GM18907 (cell line): ENCODE measurements around the gene KIF3C.
"Not testable (repeated sequence)": the region's sequence is repeated elsewhere in the genome, so short reads cannot be mapped to it uniquely, and the experiment has no call there.

Experiments
- ATAC-seq: cut with Tn5 transposase; IDR thresholded peaks from one replicate; pipeline ENCODE4 v1.9.1; 2021; ENCODE audit warnings: mild to moderate bottlenecking, moderate library complexity; ENCODE audit not compliant: unreplicated experiment

The KIF3C gene

DNA sequence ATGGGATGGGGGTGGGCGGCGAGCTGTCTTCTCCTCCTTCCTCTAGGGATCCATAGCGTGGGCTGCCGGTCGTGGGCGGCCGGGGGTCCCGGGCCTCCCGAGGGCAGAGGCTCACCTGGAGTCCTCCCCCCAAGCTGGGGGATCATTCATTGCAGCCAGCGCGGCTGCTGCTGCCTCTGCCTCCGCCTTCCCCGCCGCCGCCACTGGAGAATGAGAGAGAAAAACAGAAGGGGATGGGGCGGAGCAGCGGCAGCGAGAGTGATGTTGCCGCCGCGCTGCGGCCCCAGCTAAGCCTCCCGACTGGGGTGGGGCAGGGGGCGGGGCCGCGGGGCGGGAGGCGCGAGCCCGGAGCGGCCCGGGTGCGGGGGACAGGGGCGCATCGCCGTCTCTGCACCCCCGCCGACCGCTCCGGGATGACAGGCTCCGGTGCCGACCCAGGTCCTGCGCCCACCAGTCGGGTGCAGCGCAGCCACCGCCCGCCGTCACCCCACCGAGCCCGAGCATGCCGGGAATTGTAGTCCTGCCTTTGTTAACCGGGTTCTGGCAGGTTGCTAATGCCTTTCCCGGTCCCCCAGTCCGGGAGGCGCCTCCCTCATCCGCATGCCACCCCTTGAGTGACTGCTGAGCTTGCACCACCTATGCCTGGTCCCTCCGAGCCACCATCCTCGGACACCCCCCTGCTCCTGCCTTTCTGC is at the start of gene KIF3C:
Gene KIF3C (minus strand): TSS at position 225 of the 695 bp plus-strand sequence. CDS start 580 bp downstream, outside the sequence.
- peak; percentile 72 for ATAC-seq

GRCh38 chr2:26028083-26028482 is 45.8 kb upstream of the KIF3C start:
- not testable (repeated sequence) for ATAC-seq

DNA sequence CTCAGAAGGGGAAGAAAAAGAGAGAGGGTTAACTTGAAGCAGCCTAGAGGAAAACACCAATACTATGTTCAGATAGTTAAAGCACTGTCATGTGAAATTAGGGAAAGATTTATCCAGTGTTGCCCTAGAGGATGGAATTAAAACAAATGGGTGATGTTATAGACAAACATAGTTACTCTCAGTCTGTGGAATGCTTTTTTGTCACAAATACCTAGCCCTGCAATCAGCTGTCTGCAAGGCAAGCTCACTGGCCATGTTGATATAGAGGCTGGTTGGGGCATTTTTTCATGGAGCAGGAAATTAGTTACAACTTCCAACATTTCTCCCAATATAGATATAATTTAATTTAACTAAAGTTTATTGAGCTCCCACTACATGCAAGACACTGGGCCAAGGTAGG is 43.2 kb upstream of the KIF3C start:
- no peak for ATAC-seq

GRCh38 chr2:26024260-26024659 is 42.0 kb upstream of the KIF3C start:
- no peak for ATAC-seq

DNA sequence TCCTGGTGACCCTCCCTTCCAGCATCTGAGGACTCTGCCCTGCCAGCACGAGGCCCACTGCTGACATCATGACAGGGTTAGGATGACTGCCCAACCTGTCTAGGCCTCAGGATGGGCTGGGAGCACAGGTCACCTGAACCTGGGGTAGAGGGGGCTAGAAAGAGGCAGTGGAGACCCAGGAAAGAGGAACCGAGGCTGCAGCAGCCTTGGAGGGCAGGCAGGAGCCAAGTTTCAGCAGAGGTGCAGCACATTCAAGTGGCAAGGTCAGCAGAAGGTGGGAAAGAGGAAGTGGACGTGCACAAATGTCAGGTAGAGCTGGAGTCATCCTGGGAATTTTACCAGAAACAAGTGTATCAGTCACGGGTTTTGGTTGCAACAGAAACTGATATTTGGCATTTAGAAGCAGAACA is 37.9 kb upstream of the KIF3C start:
- ATAC-seq: no peak

GRCh38 chr2:26018184-26019055 is 36.1 kb upstream of the KIF3C start:
- no peak for ATAC-seq

DNA sequence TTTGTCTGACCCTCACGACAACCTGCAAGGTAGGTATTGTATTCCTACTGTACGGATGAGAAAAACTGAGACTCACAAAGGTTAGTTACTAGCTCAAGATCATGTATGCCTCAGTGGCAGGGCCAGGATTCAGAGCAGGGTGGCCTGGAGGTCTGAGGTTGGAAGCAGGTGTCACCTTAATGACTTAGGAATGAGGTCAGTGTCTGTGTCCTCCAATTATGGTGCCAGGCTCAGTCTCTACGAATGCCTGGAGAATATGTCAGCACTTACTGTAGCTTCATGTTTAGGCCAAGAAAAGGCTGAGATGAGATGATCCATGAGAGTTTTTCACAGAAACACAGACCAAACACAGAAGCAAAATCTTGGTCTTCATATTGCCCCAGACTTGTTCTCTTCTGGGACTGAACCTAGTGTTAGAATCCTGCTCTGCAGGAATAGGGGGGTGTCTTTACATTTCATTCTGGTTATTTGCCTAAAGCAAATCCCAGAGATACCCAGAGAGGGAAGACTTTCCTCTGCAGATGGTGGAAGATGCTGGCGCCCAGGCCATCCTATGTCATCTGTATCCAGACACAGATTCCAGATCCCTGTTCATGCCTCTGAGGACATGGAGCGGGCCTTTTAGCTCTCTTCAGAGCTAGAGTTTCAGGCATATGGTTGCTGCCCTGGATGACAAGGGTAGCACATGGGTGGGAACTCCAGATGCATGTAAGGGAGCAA is 35.3 kb upstream of the KIF3C start:
- ATAC-seq: no peak

DNA sequence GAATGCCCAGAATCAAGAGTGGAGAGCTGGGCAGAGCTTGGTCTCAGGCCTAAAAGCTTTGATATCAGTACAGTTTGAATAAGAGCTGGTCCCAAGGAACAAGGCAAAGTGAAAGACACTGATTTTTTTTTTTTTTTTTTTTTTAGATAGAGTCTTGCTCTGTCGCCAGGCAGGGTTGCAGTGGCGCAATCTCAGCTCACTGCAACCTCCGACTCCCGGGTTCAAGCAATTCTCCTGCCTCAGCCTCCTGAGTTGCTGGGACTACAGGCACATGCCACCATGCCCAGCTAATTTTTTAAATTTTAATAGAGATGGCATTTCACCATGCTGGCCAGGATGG is 34.4 kb upstream of the KIF3C start:
- not testable (repeated sequence) for ATAC-seq

DNA sequence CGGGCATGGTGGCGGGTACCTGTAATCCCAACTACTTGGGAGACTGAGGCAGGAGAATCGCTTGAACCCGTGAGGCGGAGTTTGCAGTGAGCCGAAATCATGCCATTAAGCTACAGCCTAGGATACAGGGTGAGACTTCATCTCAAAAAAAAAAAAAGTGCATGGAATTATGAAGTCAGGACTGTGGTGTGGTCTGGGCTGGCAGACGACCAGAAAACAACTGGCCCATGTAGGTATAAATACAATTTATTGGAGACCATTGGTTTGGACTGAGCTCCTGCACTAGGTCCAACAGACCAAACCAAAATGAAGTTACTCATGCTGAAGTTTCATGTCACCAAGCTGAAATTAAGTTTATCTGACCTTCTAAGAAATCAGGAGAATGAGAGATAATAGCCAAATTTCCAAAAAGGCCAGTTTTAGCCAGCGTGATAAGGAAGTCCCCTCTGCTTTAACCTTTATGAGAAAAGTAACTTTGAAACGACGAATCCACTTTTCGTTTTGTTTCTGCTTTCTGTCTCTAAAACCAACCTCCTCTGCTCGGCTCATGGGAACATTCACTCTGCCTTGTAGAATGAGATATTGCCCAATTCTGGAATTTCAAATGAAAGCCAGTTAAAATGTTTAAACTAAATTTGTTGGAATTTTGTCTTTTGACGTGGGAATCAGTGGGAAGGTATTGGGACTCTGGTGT is 33.9 kb upstream of the KIF3C start:
- no peak for ATAC-seq

GRCh38 chr2:26013668-26014067 is 31.4 kb upstream of the KIF3C start:
- ATAC-seq: no peak

- ATAC-seq: no peak
These were observed 29.9 kb upstream of the KIF3C start for GRCh38 chr2:26011990-26012856.

- ATAC-seq: no peak
These were observed 29.3 kb upstream of the KIF3C start for GRCh38 chr2:26011609-26011989.

DNA sequence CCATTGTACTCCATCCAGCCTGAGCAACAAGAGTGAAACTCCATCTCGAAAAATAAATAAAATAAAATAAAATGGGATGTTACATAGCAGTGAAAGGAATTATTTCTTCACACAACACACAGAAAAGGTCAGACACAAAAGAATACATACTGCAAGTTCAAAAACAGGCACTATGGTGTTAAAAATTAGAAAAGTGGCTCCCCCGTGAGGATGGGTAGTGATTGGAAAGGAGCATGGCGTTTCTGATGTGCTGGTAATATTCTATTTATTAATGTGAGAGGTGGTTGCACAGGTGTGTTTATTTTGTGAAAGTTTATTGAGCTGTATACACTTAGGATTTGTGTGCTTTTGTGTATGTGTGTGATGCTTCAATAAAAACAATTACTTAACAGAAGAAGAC is 28.6 kb upstream of the KIF3C start:
- no peak for ATAC-seq

DNA sequence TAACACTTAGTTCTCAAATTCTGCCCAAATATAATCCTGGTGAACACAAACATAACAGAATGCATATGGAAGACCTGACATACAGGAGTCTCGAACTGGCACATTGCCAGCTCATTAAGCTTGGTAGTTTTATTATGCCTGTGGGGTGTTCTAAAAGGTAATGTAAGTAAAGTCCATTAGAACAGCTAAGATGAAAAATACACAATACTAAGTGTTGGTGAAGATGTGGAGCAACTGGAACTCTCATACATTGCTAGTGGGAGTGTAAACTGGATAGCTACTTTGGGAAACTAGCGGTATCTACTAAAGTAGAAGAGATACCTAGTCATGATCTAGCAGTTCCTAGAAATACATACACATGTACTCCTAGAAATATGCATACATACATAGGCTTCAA is 27.3 kb upstream of the KIF3C start:
- no peak for ATAC-seq

DNA sequence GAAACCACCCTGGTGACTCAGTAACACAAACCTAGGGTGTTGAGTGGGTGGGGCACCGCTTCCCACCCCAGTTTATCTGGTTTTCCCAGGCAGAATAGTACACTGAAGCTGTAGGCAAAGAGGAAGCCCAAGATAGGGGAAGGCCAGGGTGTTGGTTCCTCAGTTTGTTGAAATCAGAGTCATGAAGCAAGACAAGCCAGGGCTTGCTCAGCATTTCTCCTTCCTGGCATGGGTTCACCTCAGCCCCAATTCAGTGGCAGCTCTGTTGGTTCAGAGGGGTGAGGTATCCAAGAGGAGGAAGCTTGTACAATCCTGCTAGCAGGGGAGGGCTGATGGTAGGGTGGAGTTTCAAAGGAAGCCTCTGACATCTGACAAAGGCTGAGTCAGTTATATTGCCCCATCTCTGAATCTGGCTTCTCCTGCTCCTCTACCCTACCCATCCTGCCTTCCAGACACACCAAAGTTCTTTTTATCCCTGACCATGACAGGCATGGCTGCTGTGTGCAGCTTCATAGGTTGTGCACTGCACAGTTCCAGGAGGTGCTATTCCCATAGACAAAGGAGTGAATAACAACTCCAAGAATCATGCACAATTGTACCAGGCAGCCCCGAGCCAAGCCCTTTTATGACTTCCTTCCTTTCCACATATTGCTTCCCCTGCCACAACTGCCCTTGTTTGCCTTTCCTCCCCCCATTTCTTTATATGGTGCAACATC is 26.7 kb upstream of the KIF3C start:
- ATAC-seq: no peak

DNA sequence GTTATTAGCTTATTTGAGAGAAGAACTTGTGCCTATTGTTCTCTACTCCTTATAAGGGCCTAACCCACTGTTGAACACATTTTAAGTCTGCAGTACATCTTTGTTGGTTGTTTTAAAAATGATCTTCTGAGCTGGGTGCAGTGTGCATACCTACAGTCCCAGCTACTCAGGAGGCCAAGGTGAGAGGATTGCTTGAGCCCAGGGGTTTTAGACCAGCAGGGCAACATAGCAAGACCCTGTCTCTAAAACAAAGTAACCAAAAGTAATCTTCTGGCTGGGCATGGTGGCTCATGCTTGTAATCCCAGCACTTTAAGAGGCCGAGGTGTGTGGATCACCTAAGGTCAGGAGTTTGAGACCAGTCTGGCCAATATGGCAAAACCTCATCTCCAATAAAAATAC is 25.8 kb upstream of the KIF3C start:
- ATAC-seq: no peak

- ATAC-seq: no peak
These were observed 20.5 kb upstream of the KIF3C start for GRCh38 chr2:26002632-26003310.

DNA sequence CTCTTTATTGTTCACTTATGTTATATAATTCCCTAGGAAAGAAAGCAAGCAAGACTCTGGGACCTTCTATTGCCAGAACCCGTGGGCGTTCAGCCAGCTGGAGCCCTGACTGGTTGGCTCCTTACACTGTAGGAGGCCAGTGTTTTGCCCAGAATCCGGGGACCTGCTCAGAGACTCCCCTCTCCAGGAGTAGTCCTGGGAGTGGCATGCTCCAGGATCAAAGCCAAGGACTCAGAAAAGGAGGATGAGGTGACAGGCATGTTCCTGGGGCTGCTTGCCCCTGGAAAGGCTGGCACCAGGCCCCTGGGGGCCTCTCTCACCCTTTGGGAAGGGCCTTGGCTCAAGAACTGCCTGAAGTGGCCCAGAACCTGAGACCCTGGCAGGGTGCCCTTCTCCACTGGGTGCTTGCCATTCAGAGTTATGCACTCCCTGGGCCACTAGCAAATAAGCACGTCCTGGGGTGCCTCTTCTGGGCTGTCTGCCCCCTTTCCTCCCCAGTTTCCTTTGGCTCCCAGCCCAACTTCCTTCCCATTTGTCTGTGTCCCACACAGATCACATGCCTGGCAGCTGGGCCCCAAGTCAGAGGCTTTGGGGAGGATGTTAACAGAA is 19.6 kb upstream of the KIF3C start:
- ATAC-seq: no peak
